Left lobe of liver (tissue), 2 donors: ENCODE data around the gene DMXL1. TPM values are rescaled to one million over a fixed set of nuclear protein-coding genes. Genes with fewer than 3 reads are reported as not detected.
A peak's percentile ranks its signal among the peaks of the same experiment; 100 is the strongest.

ENCODE experiments used
- ATAC-seq: fragments of 200-7000 bp; cut with Tn5 transposase; one replicate; pipeline ENCODE4 v1.9.1; 2020; ENCODE audit warnings: mild to moderate bottlenecking, moderate library complexity
- DNase-seq: peaks from one replicate; pipeline ENCODE4 v3.0.0-alpha.2; 2020; ENCODE audit warnings: low spot score
- total RNA-seq: library from RNA; stranded (reverse); gene quantifications from one replicate; pipeline ENCODE4 v1.2.1, GENCODE V29; 2021
- donor health status: DM: no; HTN: no; CAD: no; lungs with moderate emphysema.
- donor health status: DM: no; HTN: yes; CAD: no.

DMXL1 gene, protein sequence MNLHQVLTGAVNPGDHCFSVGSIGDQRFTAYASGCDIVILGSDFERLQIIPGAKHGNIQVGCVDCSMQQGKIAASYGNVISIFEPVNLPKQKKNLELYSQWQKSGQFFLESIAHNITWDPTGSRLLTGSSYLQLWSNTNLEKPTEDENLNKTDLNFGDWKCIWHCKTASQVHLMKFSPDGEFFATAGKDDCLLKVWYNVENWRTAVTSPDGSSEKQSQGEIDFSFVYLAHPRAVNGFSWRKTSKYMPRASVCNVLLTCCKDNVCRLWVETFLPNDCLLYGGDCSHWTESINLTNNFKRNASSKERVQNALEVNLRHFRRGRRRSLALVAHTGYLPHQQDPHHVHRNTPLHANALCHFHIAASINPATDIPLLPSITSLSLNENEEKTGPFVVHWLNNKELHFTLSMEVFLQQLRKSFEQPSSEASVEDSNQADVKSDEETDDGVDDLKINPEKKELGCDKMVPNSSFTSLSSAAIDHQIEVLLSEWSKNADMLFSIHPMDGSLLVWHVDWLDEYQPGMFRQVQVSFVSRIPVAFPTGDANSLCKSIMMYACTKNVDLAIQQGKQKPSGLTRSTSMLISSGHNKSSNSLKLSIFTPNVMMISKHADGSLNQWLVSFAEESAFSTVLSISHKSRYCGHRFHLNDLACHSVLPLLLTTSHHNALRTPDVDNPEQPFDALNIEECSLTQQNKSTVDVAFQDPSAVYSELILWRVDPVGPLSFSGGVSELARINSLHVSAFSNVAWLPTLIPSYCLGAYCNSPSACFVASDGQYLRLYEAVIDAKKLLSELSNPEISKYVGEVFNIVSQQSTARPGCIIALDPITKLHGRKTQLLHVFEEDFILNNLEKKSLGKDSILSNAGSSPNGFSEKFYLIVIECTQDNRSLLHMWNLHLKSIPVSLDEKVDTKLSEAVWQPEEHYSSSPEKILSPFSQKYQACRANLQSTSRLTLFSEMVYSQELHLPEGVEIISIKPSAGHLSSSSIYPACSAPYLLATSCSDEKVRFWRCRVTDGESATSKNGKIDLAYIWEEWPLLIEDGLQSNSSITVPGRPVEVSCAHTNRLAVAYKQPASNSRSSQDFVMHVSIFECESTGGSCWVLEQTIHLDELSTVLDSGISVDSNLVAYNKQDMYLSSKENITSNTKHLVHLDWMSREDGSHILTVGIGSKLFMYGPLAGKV (N-terminal part only)
- 21.5 TPM for total RNA-seq

DNA sequence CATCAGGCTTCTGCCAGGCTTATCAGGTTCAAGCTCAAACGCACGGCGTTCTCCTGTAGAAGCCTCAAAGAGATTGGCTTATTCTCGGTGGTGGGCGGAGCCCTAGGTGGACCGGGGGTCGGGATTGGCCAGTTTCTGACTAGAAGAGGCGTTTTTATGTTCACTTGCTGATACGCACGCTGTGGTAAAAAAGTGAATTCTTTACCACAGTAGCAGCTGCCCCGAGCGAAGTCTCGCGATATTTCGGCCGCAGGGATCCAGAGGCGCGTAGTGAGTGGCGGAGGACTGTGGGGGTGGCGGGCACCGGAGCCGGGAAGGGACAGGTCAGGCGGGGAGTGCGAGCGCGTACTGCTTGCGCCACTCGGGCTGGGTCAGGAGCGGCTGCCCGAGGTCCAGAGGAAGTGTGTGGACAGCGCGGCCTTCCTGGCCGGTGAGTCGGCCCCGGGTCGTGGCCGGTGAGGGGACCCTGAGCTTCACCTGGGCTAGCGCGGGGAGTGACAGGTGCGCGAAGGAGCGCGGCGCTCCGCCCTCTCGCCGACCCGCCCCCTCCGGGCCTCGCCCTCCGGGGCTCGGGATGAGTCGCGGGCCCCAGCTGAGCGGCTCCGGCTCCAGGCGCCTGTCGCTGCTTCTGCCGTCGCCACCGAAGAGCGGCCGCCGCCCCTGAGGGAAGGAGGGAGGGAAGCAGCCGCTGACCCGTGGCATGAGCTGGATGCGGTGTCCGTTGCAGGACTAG lies at the start of gene DMXL1:
DMXL1 (plus strand) TSS at position 260 of the 733 bp plus-strand sequence. CDS start 483 bp downstream, outside the sequence.
- DNase-seq (peak; percentile 99), ATAC-seq (peak; percentile 87)

DNA sequence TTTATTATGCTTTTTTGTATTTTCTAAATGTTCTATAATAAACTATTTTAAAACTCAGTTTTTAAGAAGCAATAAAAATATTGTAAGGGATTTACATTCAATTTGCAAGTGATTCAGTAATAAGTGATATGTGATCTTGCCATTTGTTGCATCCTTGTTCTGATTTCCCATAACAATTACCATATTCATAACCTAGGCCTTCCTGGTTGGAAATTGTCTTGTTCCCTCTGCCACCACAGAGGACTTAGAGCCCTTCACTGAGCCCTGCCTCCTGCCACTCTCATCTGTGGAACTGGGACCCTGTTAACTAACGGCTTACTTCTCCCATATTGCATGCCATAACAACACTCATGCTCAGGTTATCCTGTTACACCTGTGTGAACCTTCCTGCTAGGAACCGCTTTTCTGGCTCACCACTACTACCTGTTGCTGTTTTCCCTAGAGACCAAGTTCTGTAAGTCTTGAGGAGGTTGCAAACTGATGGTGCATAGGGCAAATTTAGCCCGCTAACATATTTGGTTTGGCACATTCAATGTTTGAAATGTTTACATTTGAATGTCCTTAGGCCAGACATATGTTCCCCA lies 49.6 kb upstream of the DMXL1 start:
- ATAC-seq: no peak
- DNase-seq: no peak

DNA sequence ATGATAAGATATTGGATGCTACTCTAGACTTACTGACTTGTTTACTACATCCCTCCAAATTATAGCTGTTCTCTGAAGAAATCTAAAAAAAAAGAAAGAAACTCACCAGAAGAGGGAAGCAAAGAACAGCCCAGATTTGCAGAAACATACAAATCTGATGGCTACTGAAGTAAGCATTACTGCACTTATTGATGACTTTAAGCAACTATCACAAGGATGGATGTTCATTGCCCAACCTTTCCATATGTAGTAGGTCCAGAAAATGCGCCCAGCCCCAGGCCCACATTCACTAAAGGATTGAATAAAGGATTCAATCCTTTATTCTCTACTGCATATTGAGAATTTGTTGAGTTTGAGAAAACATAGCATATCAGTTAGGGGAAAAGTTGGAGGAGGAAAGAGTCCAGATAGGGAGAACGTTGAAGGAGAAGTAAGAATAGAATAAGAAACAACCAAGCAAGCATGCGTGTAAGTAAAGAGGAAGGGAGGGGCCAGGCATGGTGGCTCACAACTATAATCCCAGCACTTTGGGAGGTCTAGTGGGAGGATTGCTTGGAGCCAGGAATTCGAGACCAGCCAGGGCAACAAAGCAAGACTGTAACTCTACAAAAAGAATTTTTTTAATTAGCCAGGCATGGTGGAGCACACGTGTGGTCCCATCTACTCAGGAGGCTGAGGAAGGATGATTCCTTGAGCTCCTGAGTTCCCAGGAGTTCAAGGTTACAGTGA lies 48.7 kb upstream of the DMXL1 start:
- ATAC-seq: peak; percentile 88
- no peak for DNase-seq

DNA sequence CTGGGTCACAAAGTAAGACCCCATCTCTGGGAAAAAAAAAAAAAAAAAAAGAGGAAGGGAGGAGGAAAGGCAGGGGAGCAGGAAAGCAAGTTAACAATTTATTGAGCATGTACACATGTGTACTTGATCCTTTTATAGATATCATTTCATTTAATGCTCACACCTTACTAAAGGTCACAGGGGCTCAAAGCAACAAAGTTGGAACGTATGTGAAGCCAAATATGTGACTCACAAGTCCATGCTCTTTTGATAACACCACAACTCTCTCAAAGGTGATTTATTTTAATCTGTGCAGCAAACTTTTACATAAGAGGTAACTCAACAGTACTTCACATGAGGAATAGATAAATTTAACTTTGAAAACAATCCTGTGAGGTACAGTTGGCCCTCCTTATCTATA lies 48.1 kb upstream of the DMXL1 start:
- ATAC-seq: no peak
- DNase-seq: no peak

DNA sequence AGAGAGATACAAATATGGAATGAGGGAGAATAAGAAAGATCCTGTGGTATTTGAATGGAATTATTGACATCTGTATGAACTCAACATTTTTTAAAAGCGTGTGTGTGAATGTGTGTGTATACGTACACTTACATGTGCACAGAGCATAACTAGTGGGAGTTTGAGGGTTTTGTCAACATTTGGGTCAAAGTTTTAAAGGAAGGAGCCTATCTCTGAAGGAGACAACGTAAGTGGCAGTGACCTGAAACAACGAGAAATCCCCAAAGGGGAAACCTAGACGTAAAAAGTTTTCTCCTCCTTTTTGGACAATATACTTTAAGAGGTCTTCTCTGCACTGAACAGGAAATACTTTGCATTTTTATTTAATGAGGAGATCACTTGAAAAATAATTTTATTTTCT lies 42.3 kb upstream of the DMXL1 start:
- ATAC-seq (no peak), DNase-seq (no peak)

DNA sequence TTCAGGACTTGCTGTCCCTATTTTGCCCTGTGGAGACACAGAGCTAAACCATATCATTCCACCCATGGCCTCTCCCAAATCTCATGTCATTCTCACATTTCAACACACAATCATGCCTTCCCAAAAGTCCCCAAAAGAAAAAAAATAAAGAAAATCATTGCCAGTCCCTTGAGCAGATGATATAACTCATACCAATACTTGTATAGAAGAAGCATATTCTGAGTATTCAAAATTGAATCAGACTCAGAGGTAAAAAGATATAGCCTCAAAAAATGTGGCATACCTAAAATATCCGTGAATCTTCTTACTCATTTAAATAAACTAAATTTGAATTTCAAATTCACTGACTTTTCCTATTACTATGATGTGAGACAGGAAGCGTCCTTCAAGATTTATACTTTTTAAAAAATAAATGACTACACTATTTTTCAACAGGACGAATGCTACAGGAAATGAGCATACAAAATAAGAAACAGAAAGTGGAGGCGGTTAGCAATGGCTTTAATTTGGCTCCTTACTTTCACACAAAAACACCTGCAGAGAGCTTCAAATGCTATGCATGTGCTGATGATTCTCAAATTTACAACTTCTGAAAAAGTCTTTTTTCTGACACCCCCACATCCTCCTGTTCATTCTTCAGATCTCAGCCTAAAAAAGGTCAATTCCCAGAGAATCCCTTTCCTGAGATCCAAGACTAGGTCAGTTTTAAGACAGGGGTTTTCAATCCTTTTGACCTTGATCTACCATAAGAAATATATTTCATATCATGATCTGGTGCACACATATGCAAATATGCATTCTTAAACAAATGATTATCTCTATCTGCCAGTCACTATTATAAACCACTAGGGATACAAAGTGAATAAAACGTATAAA lies 39.6 kb upstream of the DMXL1 start:
- ATAC-seq (no peak), DNase-seq (no peak)

DNA sequence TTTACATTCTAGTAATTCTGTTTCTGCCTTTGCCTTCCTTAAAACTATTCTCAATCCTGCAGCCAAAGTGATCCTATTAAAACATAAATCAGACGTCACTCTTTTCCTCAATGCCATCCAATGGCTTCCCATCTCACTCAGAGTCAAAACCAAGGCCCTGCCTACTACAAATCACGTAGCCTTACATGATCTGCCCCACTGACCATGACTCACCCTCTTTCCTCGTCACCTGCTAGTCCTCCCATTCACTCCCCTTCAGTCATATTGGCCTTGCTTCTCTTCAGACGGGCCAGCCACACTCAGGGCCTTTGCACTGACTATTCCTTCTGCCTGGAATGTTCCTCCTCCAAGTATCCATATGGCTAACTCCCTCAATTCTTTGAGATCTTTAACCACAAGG lies 39.0 kb upstream of the DMXL1 start:
- ATAC-seq: no peak

DNA sequence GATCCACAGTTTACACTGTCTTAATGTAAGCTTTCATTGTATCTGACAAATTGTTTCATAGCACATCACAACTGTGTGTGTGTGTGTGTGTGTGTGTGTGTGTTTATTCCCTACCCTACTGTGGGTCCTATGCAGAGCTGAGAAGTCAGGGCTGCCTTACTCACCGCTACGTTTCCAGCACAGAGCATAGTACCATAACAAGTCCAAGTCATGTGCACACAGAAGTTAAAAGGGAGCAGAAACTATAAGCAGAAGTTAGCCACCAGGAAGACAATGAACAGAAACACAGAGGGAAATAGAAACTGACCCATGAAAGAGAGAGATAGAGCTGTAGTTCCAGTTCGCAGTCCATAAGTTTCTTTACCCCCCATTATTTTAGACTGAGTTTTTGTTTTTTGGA lies 38.2 kb upstream of the DMXL1 start:
- DNase-seq (no peak), ATAC-seq (peak; percentile 16)

More for the DNA sequence above, 39.0 kb upstream of the DMXL1 start:
- no peak for DNase-seq

DNA sequence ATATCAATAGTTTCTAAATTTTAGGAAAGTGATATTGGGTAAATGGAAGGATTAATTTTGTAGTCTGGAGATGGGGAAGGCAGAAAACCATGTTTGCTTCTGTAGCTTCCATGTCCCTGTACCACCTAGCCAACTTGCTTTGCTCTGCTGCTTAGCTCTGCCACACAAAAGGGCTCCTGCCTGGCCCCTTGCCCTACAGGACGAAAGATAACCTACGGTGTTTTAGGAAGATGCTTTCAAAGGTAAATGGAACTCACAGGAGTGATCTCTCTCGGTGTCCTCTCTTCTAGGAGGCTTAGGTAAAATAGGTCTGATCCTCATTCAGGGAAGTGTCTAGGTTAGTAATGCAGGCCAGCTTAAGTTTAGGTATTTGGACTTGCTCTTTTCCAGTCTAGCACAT lies 37.8 kb upstream of the DMXL1 start:
- ATAC-seq (no peak), DNase-seq (no peak)

DNA sequence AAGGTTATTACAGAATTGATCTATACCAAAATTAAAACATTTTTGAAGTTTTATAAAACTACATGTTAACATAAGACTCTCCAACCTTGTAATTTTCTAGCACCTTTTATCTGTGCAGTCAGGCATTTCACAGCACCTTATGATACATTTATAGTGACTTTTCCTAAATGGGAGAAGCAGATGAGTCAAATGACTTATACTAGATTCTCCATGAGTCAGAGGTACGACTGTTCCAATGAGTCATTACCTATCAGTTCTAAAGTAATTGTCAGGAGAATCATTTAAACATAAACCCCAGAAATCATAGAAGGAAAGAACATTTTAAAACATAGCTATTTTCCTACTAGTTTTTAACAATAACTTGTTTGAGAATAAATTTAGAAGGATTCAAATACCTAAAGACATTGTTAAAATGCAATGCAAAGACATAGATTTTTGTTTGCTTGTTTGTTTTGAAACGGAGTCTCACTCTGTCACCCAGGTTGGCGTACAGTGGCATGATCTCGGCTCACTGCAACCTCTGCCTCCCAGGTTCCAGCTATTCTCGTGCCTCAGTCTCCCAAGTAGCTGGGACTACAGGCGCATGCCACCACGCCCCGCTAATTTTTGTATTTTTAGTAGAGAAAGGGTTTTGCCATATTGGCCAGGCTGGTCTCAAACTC lies 34.7 kb upstream of the DMXL1 start:
- ATAC-seq (no peak), DNase-seq (no peak)

DNA sequence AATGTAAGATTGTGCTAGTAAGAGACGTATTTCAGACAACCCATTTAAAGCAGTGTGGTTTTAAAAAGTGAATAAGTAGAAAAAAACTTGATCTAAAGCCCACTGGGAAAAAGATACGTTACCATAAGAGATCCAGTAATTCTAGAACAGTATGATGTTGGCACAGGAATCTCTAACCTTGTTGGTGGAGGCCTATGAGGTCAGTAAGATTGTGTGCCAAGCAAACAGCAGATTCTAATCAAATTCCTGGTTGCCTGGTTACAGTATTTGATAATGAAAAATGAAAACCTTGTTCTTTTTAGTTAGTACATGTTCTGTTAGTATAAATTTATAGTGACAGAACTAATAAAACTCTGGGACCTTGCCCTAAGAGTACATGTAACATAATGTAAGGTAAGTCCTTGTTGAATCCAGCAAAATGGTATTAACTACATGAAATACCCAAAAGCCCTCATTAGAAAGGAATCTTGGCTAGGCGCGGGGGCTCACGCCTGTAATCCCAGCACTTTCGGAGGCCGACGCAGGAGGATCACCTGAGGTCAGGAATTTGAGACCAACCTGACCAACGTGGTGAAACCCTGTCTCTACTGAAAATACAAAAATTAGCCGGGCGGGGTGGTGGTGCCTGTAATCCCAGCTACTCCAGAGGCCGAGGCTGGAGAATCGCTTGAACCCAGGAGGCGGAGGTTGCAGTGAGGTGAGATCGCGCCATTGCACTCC lies 33.2 kb upstream of the DMXL1 start:
- ATAC-seq (peak; percentile 76), DNase-seq (no peak)

DNA sequence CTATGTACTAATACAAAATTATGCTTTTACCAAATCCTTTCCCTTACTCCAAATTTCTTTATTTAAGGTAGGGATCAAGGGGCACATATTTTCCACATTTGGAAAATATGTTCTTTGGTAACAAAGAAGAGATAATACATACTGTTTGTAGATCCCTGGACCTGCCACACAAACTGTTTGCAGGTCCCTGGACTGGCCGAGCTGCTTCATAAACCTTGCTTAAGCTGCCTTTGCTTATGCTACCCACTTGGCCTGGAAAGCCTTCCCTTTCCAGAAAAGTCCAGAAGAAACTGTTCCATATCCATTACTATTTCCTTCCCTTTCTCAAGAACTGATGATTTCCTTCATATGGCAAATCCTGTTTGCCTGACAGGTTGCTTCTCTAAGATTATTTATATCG lies 22.6 kb upstream of the DMXL1 start:
- ATAC-seq: no peak
- no peak for DNase-seq

DNA sequence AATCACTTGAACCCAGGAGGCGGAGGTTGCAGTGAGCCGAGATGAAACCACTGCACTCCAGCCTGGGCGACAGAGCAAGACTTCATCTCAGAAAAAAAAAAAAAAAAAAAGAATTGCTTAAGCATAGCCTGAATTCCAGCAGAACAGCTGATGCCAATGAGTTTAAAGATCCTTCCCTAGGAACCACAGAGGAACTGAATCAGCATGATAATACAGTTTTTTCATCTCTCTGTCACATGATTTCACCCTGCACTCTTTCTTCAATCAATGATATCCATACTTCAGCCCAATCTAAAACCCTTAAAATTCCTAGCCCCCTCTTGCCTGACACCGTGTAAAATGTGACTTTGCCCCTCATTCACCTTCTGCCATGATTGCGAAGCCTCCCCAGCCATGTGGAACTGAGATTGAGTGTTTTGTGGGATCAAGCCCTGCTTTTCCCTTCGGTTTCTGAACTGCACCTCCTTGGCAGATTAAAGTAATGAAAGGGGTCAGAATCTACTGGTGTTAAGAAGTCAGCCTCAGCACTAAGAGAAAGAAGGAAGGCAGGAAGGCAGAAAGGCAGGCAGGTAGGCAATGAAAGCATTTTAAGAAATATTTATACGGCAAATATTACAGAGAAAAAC lies 20.9 kb upstream of the DMXL1 start:
- no peak for DNase-seq
- ATAC-seq: no peak

DNA sequence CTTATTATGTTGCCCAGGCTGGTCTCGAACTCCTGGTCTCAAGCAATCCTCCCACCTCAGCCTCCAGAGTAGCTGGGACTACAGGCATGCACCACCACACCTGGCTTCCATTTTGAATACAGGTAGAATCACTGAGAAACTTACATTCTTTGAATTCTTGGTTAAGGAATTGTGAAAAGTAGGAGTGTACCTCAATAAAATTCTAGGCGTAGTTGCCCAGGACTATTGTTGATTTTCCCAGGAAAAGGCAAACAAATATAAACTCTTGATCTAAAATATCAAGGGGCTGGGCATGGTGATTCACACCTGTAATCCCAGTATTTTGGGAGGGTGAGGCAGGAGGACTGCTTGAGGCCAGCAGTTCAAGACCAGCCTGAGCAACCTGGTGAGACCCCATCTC lies 16.8 kb upstream of the DMXL1 start:
- no peak for ATAC-seq
- no peak for DNase-seq

DNA sequence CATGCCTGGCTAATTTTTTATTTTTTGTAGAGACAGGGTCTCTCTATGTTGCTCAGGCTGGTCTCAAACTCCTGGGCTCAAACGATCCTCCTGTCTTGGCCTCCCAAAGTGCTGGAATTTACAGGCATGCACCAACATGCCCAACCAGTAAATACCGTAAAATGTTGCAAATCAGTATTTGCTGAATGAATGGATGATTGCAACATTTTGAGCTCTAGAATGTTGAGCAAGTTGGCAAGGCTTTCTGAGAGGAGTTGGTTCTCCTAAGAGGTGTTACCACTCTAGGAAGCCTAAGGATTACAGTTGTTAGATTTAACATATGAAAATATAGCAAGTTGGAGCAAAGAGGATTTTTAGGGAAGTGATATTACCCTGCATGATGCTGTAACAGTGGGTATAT lies 15.6 kb upstream of the DMXL1 start:
- ATAC-seq: peak; percentile 79
- DNase-seq: no peak

DNA sequence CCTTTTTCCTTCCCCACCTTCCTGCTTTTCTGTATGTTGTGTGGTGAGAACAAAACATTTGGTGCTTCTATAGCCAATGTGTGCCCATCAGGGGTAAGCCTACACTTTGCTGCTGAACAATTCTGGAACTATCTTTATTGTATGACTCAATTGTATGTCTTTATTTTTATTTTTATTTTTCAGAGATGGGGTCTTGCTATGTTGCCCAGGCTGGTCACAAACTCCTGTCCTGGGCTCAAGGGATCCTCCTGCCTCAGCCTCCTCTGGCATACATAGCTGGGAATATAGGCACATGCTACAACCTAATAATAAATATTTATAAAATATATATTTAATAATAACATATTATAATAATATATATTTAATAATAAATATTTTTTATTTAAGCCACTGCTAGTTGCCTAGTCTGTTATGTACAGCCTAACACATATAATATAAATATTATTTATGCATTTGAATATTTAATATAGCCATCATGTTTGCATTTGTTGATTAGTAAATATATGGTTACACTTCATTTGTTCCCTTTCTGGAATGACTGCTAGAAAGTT lies 11.8 kb upstream of the DMXL1 start:
- ATAC-seq (no peak), DNase-seq (no peak)
